Mesodermal cell (in vitro differentiated cells): ENCODE data around the gene HERC5.
"Not testable (repeated sequence)": the region's sequence is repeated elsewhere in the genome, so short reads cannot be mapped to it uniquely, and the experiment has no call there.

Source experiments
- H3K27ac ChIP-seq: 2 replicates; pipeline ENCODE4 v1.7.0; 2013; ENCODE audit warnings: mild to moderate bottlenecking, low read depth, low read length, moderate library complexity; ENCODE audit not compliant: severe bottlenecking
- H3K36me3 ChIP-seq: 2 replicates; pipeline ENCODE4 v1.7.1; 2013; ENCODE audit warnings: mild to moderate bottlenecking, low read length, moderate library complexity; ENCODE audit not compliant: control insufficient read depth, insufficient read depth
- H3K4me1 ChIP-seq: one replicate; pipeline ENCODE4 v1.7.1; 2013; ENCODE audit warnings: mild to moderate bottlenecking, low read length; ENCODE audit not compliant: insufficient read depth, control insufficient read depth, poor library complexity, severe bottlenecking
- H3K4me3 ChIP-seq: 2 replicates; pipeline ENCODE4 v1.7.0; 2013; ENCODE audit warnings: low read length, control low read depth, mild to moderate bottlenecking; ENCODE audit not compliant: insufficient read depth, poor library complexity, severe bottlenecking; ENCODE audit errors: extremely low read depth
- H3K9me3 ChIP-seq: 2 replicates; pipeline ENCODE4 v1.7.1; 2013; ENCODE audit warnings: mild to moderate bottlenecking, low read length, moderate library complexity; ENCODE audit not compliant: control insufficient read depth
- WGBS, 2 experiments: methylation state at CpG; one replicate each; pipeline ENCODE4 v1.1.5; 2013; ENCODE audit warnings: missing lambda C conversion rate in 2 of 2; ENCODE audit not compliant: insufficient coverage in 2 of 2; 5-methylcytosine and 5-hydroxymethylcytosine counted together

The HERC5 gene

GRCh38 chr4:88429401-88429800, 27.5 kb upstream of the HERC5 start:
- Histone ChIP-seq H3K27ac (no peak overlapping the region), H3K36me3 (no peaks in the 10 kb centered on the region), H3K4me3 (no peak overlapping the region), H3K4me1 (no peaks in the 10 kb centered on the region), H3K9me3 (no peaks in the 10 kb centered on the region)
- WGBS, 2 experiments = 86% methylated on average over 1 of the region's 1 CpG; no CpG with 5 or more reads in 1 of the 2 experiments

GRCh38 chr4:88435987-88436693, 20.8 kb upstream of the HERC5 start:
- 63 to 100% methylated on average over 1 of the region's 1 CpG for WGBS, 2 experiments
- Histone ChIP-seq H3K27ac (no peak overlapping the region), H3K4me3 (no peak overlapping the region), H3K9me3 (no peaks in the 10 kb centered on the region), H3K4me1 (no peaks in the 10 kb centered on the region), H3K36me3 (no peaks in the 10 kb centered on the region)

- H3K4me3 ChIP-seq, H3K4me1 ChIP-seq, H3K27ac ChIP-seq, H3K36me3 ChIP-seq, H3K9me3 ChIP-seq: not testable (repeated sequence)
- WGBS, 2 experiments = 80 to 92% methylated on average over 1 to 2 of the region's 4 CpGs
These were observed 19.0 kb upstream of the HERC5 start for GRCh38 chr4:88437873-88438272.

GRCh38 chr4:88439161-88439760, 17.7 kb upstream of the HERC5 start:
- Histone ChIP-seq H3K36me3 (no peaks in the 10 kb centered on the region), H3K4me1 (no peaks in the 10 kb centered on the region)

GRCh38 chr4:88440146-88440545, 16.8 kb upstream of the HERC5 start:
- 88 to 100% methylated on average over 1 of the region's 1 CpG for WGBS, 2 experiments
- Histone ChIP-seq H3K36me3 (no peaks in the 10 kb centered on the region), H3K4me1 (no peaks in the 10 kb centered on the region), H3K27ac (no peak overlapping the region), H3K9me3 (no peaks in the 10 kb centered on the region), H3K4me3 (no peak overlapping the region)

More at GRCh38 chr4:88439161-88439760, 17.7 kb upstream of the HERC5 start:
- no peak overlapping the region for H3K4me3 ChIP-seq
- H3K27ac ChIP-seq = no peak overlapping the region
- no peaks in the 10 kb centered on the region for H3K9me3 ChIP-seq
- 63 to 70% methylated on average over 1 of the region's 3 CpGs for WGBS, 2 experiments

- Histone ChIP-seq H3K4me3 (no peak overlapping the region), H3K9me3 (no peaks in the 10 kb centered on the region), H3K36me3 (no peaks in the 10 kb centered on the region), H3K27ac (no peak overlapping the region), H3K4me1 (no peaks in the 10 kb centered on the region)
These were observed 15.2 kb upstream of the HERC5 start for GRCh38 chr4:88441696-88442095.

- Histone ChIP-seq H3K4me3 (no peak overlapping the region), H3K36me3 (no peaks in the 10 kb centered on the region), H3K4me1 (no peaks in the 10 kb centered on the region), H3K27ac (no peak overlapping the region), H3K9me3 (no peaks in the 10 kb centered on the region)
- 100% methylated on average over 1 of the region's 1 CpG; no CpG with 5 or more reads in 1 of the 2 experiments for WGBS, 2 experiments
These were observed 14.2 kb upstream of the HERC5 start for GRCh38 chr4:88442689-88443191.

- H3K4me3 ChIP-seq = no peak overlapping the region
- H3K4me1 ChIP-seq = no peaks in the 10 kb centered on the region
- H3K36me3 ChIP-seq = no peaks in the 10 kb centered on the region
- 82 to 100% methylated on average over 1 to 3 of the region's 5 CpGs for WGBS, 2 experiments
- H3K9me3 ChIP-seq = no peaks in the 10 kb centered on the region
- no peak overlapping the region for H3K27ac ChIP-seq
These were observed 13.4 kb upstream of the HERC5 start for GRCh38 chr4:88443486-88443885.

- Histone ChIP-seq H3K4me1 (no peaks in the 10 kb centered on the region), H3K36me3 (no peaks in the 10 kb centered on the region), H3K9me3 (no peaks in the 10 kb centered on the region), H3K4me3 (no peak overlapping the region), H3K27ac (no peak overlapping the region)
- 87 to 94% methylated on average over 3 to 4 of the region's 4 CpGs for WGBS, 2 experiments
These were observed 11.7 kb upstream of the HERC5 start for GRCh38 chr4:88445252-88445651.

- 50 to 95% methylated on average over 1 to 3 of the region's 3 CpGs for WGBS, 2 experiments
These were observed 10.8 kb upstream of the HERC5 start for GRCh38 chr4:88446124-88446523.

More at GRCh38 chr4:88446124-88446523, 10.8 kb upstream of the HERC5 start:
- no peak overlapping the region for H3K27ac ChIP-seq
- H3K9me3 ChIP-seq = no peaks in the 10 kb centered on the region
- no peaks in the 10 kb centered on the region for H3K36me3 ChIP-seq
- no peak overlapping the region for H3K4me3 ChIP-seq
- H3K4me1 ChIP-seq = no peaks in the 10 kb centered on the region
